GM23338 (cell line): ENCODE data around the gene FRMD3.

Source experiments
- EZH2 ChIP-seq: fragments of 200-600 bp; sonication (generic); IDR thresholded peaks from one replicate; pipeline ENCODE4 v1.8.0; 2017; ENCODE audit warnings: antibody characterized with exemption, mild to moderate bottlenecking, low read depth; ENCODE audit not compliant: unreplicated experiment
- EZH2phosphoT487 ChIP-seq: fragments of 200-600 bp; sonication (generic); IDR thresholded peaks from one replicate; pipeline ENCODE4 v1.8.1; 2018; ENCODE audit warnings: antibody characterized with exemption; ENCODE audit not compliant: unreplicated experiment
- POLR2AphosphoS5 ChIP-seq: IDR thresholded peaks from 2 replicates; pipeline ENCODE4 v1.6.1; 2016; ENCODE audit warnings: antibody characterized with exemption, low read depth
- TF ChIP-seq, protein P1 (sequence below), 2 experiments: fragments of 200-600 bp in 1 of 2; sonication (generic) in 1 of 2; conservative IDR thresholded peaks; 2 replicates each; pipeline versions ENCODE4 v1.5.1 to v1.6.1; 2016 to 2017; ENCODE audit warnings: antibody characterized with exemption in 2 of 2, low read depth in 2 of 2, mild to moderate bottlenecking in 2 of 2, moderate library complexity in 1 of 2
- TF ChIP-seq, protein P2 (sequence below): IDR thresholded peaks from one replicate; pipeline ENCODE4 v1.6.1; 2018; ENCODE audit warnings: antibody characterized with exemption; ENCODE audit not compliant: unreplicated experiment
- TF ChIP-seq, protein P3 (sequence below): IDR thresholded peaks from 2 replicates; pipeline ENCODE4 v1.6.1; 2016; ENCODE audit warnings: antibody characterized with exemption

DNA sequence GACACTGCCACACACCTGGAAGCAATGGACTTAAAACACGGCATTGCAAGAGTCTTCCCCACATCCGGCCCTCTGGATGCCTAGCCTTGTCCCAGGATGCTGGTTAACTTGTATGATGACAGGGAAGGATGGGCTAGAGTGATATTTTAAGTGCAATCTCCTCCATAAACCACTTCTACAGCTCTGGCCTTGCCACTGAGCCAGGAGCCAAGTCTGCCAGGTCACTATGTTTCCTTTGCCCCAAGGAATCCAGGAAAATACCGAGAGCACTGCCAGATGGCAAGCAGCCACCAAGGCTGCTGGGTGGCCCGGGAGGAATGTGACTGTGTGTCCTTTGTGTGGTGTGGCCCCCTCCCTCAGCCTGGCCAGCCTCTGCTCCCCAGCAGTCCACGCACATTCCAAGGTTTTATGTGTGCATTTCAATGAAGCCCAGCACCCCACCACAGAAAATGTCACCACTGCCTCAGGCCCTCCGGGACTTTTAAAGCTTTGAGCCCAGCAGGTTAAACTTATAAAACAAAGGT is 106.0 kb downstream of the FRMD3 start:
- TF ChIP-seq POLR2AphosphoS5: no peak
- no peak for TF ChIP-seq EZH2
- TF ChIP-seq, protein P1, sequence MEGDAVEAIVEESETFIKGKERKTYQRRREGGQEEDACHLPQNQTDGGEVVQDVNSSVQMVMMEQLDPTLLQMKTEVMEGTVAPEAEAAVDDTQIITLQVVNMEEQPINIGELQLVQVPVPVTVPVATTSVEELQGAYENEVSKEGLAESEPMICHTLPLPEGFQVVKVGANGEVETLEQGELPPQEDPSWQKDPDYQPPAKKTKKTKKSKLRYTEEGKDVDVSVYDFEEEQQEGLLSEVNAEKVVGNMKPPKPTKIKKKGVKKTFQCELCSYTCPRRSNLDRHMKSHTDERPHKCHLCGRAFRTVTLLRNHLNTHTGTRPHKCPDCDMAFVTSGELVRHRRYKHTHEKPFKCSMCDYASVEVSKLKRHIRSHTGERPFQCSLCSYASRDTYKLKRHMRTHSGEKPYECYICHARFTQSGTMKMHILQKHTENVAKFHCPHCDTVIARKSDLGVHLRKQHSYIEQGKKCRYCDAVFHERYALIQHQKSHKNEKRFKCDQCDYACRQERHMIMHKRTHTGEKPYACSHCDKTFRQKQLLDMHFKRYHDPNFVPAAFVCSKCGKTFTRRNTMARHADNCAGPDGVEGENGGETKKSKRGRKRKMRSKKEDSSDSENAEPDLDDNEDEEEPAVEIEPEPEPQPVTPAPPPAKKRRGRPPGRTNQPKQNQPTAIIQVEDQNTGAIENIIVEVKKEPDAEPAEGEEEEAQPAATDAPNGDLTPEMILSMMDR (conservative IDR thresholded peaks at IDR 0.05; ENCODE audit: low read depth in 2 of 2): no peak
- TF ChIP-seq, protein P2, sequence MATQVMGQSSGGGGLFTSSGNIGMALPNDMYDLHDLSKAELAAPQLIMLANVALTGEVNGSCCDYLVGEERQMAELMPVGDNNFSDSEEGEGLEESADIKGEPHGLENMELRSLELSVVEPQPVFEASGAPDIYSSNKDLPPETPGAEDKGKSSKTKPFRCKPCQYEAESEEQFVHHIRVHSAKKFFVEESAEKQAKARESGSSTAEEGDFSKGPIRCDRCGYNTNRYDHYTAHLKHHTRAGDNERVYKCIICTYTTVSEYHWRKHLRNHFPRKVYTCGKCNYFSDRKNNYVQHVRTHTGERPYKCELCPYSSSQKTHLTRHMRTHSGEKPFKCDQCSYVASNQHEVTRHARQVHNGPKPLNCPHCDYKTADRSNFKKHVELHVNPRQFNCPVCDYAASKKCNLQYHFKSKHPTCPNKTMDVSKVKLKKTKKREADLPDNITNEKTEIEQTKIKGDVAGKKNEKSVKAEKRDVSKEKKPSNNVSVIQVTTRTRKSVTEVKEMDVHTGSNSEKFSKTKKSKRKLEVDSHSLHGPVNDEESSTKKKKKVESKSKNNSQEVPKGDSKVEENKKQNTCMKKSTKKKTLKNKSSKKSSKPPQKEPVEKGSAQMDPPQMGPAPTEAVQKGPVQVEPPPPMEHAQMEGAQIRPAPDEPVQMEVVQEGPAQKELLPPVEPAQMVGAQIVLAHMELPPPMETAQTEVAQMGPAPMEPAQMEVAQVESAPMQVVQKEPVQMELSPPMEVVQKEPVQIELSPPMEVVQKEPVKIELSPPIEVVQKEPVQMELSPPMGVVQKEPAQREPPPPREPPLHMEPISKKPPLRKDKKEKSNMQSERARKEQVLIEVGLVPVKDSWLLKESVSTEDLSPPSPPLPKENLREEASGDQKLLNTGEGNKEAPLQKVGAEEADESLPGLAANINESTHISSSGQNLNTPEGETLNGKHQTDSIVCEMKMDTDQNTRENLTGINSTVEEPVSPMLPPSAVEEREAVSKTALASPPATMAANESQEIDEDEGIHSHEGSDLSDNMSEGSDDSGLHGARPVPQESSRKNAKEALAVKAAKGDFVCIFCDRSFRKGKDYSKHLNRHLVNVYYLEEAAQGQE: no peak
- TF ChIP-seq, protein P3, sequence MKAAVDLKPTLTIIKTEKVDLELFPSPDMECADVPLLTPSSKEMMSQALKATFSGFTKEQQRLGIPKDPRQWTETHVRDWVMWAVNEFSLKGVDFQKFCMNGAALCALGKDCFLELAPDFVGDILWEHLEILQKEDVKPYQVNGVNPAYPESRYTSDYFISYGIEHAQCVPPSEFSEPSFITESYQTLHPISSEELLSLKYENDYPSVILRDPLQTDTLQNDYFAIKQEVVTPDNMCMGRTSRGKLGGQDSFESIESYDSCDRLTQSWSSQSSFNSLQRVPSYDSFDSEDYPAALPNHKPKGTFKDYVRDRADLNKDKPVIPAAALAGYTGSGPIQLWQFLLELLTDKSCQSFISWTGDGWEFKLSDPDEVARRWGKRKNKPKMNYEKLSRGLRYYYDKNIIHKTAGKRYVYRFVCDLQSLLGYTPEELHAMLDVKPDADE: no peak
- no peak for TF ChIP-seq EZH2phosphoT487
